IPS-15b (cell line): Measurements from ENCODE around the gene PYGL.
"Not testable (repeated sequence)": the region's sequence is repeated elsewhere in the genome, so short reads cannot be mapped to it uniquely, and the experiment has no call there.

Experiments used
- H3K27me3 ChIP-seq: one replicate; pipeline ENCODE4 v1.6.1; 2013; ENCODE audit warnings: low read length; ENCODE audit not compliant: control insufficient read depth, insufficient read depth
- H3K36me3 ChIP-seq: one replicate; pipeline ENCODE4 v1.6.1; 2013; ENCODE audit warnings: low read length; ENCODE audit not compliant: control insufficient read depth, insufficient read depth
- H3K4me1 ChIP-seq: one replicate; pipeline ENCODE4 v1.6.1; 2013; ENCODE audit warnings: mild to moderate bottlenecking, low read length; ENCODE audit not compliant: control insufficient read depth, insufficient read depth
- H3K4me3 ChIP-seq: one replicate; pipeline ENCODE4 v1.5.1; 2013; ENCODE audit warnings: low read depth, low read length
- H3K9ac ChIP-seq: one replicate; pipeline ENCODE4 v1.6.1; 2013; ENCODE audit warnings: low read depth, mild to moderate bottlenecking, low read length
- H3K9me3 ChIP-seq: one replicate; pipeline ENCODE4 v1.6.1; 2013; ENCODE audit warnings: mild to moderate bottlenecking, low read length; ENCODE audit not compliant: control insufficient read depth, insufficient read depth

The PYGL gene

DNA sequence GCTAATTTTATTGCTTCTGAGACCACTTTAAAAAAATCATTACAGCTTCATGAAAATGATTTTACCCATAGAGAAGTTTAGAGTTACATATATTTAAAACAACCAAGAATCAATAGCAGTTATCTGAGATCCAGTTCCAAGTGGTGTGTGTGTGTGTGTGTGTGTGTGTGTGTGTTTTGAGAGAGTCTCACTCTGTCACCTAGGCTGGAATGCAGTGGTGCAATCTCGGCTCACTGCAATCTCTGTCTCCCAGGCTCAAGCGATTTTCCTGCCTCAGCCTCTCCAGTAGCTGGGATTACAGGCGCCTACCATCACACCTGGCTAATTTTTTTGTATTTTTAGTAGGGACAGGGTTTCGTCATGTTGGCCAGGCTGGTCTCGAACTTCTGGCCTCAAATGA, 24.8 kb downstream of the PYGL start:
- H3K4me3 ChIP-seq, H3K9me3 ChIP-seq, H3K9ac ChIP-seq, H3K36me3 ChIP-seq, H3K4me1 ChIP-seq, H3K27me3 ChIP-seq: not testable (repeated sequence)

DNA sequence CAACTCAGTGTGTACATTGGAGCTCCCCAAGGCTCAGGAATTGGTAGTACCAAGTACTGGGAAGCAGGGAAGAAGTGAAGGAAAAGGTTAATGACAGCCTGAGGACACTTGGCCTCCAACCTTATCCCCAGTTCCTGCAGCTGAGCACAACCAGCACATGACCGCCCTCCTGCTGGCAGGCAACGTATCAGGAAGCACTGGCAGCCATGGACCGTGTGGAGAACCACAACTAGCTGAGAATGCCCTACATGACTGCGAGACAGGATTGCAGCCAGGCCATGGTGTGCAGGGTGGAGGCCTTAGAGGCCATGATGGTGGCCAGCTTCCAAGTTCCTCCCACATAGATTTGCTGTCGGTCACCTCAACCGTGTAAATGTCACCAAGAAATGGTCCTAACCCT, 26.8 kb downstream of the PYGL start:
- Histone ChIP-seq H3K9me3 (no peaks in the 10 kb centered on the region), H3K27me3 (no peaks in the 10 kb centered on the region), H3K9ac (no peak overlapping the region), H3K4me3 (no peak overlapping the region), H3K36me3 (no peaks in the 10 kb centered on the region), H3K4me1 (no peaks in the 10 kb centered on the region)

DNA sequence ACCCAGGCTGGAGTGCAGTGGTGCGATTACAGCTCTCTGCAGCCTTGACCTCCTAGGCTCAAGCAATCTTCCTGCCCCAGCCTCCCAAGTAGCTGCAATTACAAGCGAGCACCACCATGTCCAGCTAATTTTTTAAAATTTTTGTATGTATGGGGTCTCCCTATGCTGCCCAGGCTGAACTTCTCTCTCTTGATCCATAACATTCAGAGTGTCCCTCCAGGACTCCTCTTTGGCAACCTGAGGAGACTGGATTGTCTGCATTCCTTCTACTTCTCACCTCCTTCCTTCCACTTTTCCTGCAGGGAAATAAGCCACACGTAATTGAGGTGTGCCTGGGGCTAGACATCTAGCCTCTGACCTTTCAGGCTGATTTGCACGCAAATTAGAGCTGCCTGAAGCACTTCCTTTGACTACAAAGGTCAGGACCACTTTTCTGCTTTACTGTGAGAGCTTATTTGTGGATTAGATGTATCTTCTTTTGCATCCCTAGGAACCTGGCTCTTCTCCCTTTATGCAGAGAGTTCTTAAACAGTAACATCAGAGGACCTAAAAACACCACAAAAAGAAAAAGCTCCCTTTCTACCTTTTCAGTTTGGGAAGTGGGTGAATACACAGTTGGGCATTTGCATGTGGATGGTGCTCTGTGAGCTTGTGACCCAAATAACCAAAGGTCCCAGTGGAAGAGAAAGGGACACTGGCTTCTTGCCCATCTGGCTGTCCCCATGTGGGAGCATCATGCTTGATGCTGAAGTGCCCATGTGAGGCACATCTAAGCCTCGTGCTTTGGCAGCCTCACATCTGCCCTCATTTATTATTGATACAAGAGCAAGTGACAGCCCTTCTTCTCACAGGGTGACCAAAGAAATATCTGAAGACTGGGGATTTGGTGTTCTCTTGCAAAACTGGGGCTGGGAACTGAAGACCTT, 33.5 kb downstream of the PYGL start:
- H3K9ac ChIP-seq: no peak overlapping the region

DNA sequence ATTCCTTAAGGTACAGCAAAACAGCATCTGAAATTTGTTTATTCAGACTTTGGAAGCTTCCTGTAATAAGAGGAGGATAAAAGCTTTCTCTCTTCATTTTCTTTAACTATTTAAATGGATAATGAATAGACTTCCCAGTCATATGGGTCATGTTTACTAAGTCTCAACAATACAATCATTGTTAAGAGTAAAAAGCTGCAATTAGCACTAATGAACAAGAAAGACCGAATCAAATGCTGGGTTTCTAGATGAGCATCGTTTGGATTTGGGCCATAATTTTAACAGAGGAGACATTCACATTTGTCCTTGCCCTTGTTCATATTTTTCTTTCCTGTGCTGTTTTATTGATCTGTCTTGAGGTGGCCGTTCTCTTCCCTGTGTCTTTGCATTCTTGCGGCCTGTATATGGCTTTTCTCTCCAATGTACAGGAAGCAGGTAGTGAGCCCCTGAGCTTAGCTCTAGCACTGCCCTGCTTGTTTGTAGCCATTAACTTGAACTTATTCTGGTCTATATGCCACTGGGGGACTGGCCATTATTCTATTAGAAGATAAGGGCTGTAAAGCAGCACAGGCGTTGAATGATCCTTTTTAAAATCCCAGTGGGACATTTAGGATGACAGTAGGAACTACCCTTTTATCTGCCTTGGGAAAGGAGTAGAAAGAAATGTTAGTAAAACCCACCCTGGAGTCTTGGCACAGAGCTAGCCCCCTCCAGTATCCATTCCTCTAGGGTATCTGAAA, 37.8 kb downstream of the PYGL start:
- H3K36me3 ChIP-seq: peaks cover 15% of the 10 kb centered on the region
- no peak overlapping the region for H3K9ac ChIP-seq
- no peaks in the 10 kb centered on the region for H3K9me3 ChIP-seq
- H3K27me3 ChIP-seq: no peaks in the 10 kb centered on the region
- no peaks in the 10 kb centered on the region for H3K4me1 ChIP-seq
- H3K4me3 ChIP-seq: no peak overlapping the region

More for the DNA sequence above, 33.5 kb downstream of the PYGL start:
- peaks cover 17% of the 10 kb centered on the region for H3K36me3 ChIP-seq
- no peaks in the 10 kb centered on the region for H3K4me1 ChIP-seq
- H3K9me3 ChIP-seq: no peaks in the 10 kb centered on the region
- no peak overlapping the region for H3K4me3 ChIP-seq
- H3K27me3 ChIP-seq: no peaks in the 10 kb centered on the region

DNA sequence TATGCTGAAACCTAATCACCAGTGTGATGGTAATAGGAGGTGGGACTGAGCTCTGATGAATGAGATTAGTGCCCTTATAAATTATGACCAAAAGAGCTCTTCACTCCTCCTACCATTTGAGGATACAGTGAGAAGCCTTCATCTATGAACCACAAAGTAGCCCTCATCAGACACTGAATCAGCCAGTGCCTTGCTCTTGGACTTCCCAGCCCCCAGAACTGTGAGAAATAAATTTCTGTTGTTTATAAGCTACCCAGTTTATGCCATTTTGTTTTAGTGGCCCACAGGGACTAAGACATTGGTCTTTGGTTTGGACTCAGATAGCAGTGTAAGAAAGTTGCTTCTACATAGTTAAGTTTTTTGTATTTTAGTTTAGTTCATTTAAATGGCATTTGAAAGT, 39.6 kb downstream of the PYGL start:
- Histone ChIP-seq H3K9ac (no peak overlapping the region), H3K4me1 (no peaks in the 10 kb centered on the region), H3K4me3 (no peak overlapping the region), H3K36me3 (peaks cover 8% of the 10 kb centered on the region), H3K9me3 (no peaks in the 10 kb centered on the region), H3K27me3 (no peaks in the 10 kb centered on the region)

DNA sequence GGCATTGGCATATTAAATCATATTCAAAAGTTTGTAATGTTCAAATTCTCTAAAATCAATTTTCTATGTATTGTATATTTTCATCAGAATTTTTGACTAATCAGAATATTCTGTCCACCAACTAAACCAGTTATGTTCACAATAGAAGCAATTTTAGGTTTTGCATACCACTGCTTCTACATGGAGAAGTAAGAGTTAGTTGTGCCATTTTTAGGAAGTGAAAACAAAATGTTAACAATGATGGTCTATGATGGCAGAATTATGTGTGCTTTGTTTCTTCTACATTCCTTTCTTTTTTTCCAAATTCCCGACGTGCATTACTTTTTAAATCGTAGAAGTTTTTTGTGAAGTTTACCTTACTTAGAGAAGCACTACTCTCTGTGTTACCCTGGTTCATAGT, 42.9 kb downstream of the PYGL start:
- H3K36me3 ChIP-seq: peaks cover 4% of the 10 kb centered on the region
- H3K9me3 ChIP-seq: no peaks in the 10 kb centered on the region
- H3K4me1 ChIP-seq: peaks cover 14% of the 10 kb centered on the region
- H3K27me3 ChIP-seq: no peaks in the 10 kb centered on the region
- H3K9ac ChIP-seq: no peak overlapping the region
- H3K4me3 ChIP-seq: no peak overlapping the region

DNA sequence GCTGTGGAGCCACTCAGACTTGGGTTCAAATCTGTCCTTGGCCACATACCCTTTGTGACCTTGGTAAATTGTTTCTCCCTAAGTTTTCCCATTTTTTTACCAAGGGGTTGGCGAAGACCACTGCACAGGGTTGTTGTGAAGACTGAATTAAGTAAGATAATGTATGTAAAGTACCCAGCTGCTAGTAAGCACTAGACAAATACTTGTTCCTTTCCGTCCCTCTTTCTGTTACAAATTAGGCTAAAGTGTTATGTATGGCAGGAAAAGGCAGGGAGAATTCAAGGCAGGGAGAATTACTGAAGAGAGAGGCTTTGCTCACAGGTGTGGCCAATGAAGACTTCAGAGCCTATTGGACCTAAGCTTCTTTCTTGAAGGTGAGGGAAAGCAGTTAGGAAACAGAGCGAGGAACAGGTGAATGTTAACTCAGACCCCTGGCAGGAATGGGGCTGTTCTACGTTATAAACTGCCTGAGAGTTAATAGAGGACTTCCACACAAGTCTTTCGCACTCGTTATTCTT, 46.6 kb downstream of the PYGL start:
- H3K36me3 ChIP-seq: no peaks in the 10 kb centered on the region
- no peak overlapping the region for H3K9ac ChIP-seq
- peak overlapping the region; percentile 14 for H3K4me3 ChIP-seq

DNA sequence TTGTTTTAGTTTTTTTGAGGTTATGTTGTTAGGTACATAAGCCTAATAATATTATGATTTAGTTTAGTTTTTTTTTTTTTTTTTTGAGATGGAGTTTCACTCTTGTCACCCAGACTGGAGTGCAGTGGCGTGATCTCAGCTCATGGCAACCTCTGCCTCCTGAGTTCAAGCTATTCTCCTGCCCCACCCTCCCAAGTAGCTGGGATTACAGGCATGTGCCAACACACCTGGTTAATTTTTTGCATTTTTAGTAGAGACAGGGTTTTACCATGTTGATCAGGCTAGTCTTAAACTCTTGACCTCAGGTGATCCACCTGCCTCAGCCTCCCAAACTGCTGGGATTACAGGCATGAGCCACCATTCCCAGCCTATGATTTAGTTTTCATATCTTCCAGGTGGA, 47.3 kb downstream of the PYGL start:
- H3K27me3 ChIP-seq, H3K9me3 ChIP-seq, H3K36me3 ChIP-seq: not testable (repeated sequence)
- Histone ChIP-seq H3K4me3 (peak overlapping the region; percentile 10), H3K4me1 (peaks cover 18% of the 10 kb centered on the region), H3K9ac (peak overlapping the region; percentile 66)

More for the DNA sequence above, 46.6 kb downstream of the PYGL start:
- H3K9me3 ChIP-seq: no peaks in the 10 kb centered on the region
- H3K27me3 ChIP-seq: no peaks in the 10 kb centered on the region
- H3K4me1 ChIP-seq: peaks cover 16% of the 10 kb centered on the region

DNA sequence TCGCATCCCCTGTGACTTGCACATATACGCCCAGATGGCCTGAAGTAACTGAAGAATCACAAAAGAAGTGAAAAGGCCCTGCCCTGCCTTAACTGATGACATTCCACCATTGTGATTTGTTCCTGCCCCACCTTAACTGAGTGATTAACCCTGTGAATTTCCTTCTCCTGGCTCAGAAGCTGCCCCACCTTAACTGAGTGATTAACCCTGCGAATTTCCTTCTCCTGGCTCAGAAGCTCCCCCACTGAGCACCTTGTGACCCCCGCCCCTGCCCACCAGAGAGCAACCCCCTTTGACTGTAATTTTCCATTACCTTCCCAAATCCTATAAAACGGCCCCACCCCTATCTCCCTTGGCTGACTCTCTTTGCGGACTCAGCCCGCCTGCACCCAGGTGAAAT, 47.9 kb downstream of the PYGL start:
- Histone ChIP-seq H3K4me3 (peak overlapping the region; percentile 10), H3K9ac (peak overlapping the region; percentile 66), H3K4me1 (peaks cover 23% of the 10 kb centered on the region)
- not testable (repeated sequence) for H3K36me3 ChIP-seq, H3K27me3 ChIP-seq, H3K9me3 ChIP-seq

DNA sequence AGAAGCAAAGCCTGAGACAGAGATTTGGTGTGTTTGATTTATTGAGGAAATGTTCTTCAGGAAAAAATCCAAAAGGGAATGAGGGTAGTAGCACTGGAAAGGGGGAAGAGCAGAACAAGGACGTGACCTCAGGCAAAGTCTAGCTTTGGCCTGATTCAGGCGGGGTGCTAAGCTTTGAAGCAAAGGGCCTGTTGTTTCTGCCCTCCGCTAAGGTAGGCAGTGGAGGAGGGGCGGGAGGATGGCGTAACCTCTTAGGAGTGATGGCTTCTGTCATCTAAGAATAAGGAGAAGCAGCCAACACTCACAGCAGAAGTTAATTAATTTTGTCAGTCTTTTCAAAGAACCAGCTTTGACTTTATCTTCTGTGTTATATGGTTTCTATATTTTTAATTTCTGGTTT, 52.0 kb downstream of the PYGL start:
- Histone ChIP-seq H3K36me3 (no peaks in the 10 kb centered on the region), H3K4me3 (no peak overlapping the region), H3K27me3 (no peaks in the 10 kb centered on the region), H3K9ac (no peak overlapping the region), H3K9me3 (no peaks in the 10 kb centered on the region), H3K4me1 (peaks cover 9% of the 10 kb centered on the region)

DNA sequence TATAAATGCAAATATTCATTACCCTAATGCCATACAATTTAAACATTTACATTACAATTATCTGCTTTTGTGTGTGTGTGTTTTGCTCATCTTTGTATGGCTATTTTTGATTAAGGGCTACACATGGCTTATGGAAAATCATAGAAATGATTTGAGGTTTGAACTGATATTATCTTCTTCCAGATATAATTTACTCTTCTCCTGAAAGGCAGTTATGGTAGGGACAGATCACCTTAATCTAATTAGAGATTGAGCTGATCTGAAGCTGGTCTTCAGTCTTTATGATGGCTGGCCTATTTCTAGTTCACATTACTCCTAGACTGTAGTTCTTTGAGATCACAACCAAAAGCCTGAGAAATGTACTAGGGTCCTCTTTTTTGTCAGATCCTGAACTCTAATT, 56.8 kb downstream of the PYGL start:
- Histone ChIP-seq H3K27me3 (no peaks in the 10 kb centered on the region), H3K9ac (no peak overlapping the region), H3K4me3 (no peak overlapping the region), H3K36me3 (no peaks in the 10 kb centered on the region), H3K9me3 (no peaks in the 10 kb centered on the region), H3K4me1 (peaks cover 16% of the 10 kb centered on the region)

DNA sequence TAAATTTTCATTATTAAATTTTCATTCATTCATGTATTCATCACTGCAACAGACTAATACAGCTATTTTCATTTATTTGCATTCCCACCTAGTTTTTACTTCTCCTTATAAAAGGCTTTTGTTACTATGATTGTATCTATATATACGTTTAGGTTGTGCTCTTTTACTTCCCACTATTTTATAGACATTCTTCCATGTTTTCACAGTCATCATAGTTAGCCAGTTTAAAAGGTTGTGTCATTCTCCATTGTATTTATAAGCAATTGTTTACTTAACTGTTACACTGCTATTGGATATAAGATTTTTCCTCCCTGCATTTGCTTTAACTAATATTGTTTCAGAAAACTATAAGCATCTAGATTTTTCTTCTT, 60.5 kb downstream of the PYGL start:
- no peak overlapping the region for H3K4me3 ChIP-seq

More for the DNA sequence above, 60.5 kb downstream of the PYGL start:
- H3K4me1 ChIP-seq: peaks cover 15% of the 10 kb centered on the region
- no peaks in the 10 kb centered on the region for H3K27me3 ChIP-seq
- H3K9me3 ChIP-seq: no peaks in the 10 kb centered on the region
- H3K36me3 ChIP-seq: no peaks in the 10 kb centered on the region
- no peak overlapping the region for H3K9ac ChIP-seq
